K562 (cell line): ENCODE measurements around the gene ESR2. TPM values are rescaled to one million over a fixed set of nuclear protein-coding genes. Genes with fewer than 3 reads are reported as not detected.

Source experiments
- ATAC-seq: fragments of 200-7000 bp; cut with Tn5 transposase; 3 replicates; pipeline ENCODE4 v1.9.1; 2020; ENCODE audit warnings: moderate library complexity
- BruUV-seq: library from RNA; stranded (reverse); fragments of 400-500 nt; replicated peaks from 2 replicates; lab custom pipeline; 2021; lab: Mats Ljungman, UMichigan
- CTCF ChIA-PET: fragments of 300-600 bp; formaldehyde crosslinking; extraction: SDS; loops from one replicate; lab custom pipeline; 2021; ENCODE audit warnings: low intra/inter-chr PET ratio; lab: Yijun Ruan, JAX
- POLR2A ChIA-PET: fragments of 300-600, 350-650 bp; sonication (Branson Sonifier 250); formaldehyde crosslinking; extraction: SDS; loops from one replicate; lab custom pipeline; 2021; ENCODE audit warnings: antibody characterized with exemption, inconsistent platforms; lab: Yijun Ruan, JAX
- DNase-seq, 4 experiments: peaks; one replicate each; pipeline versions ENCODE4 v3.0.0 to v3.0.0-alpha.2; 2011 to 2018; ENCODE audit warnings: low spot score in 3 of 4, mixed read lengths in 3 of 4; ENCODE audit errors: extremely low read depth in 1 of 4
- FAIRE-seq: peaks from 2 replicates; lab custom pipeline; 2011; peaks lifted over from hg19 to GRCh38; lab: Jason Lieb, UNC
- H2AFZ ChIP-seq: 2 replicates; pipeline ENCODE4 v1.6.0; 2011; ENCODE audit warnings: low read depth, low read length, control low read depth, inconsistent platforms
- H3K27ac ChIP-seq: fragments of 200-600 bp; 3 replicates; pipeline ENCODE4 v1.8.0; 2011; ENCODE audit warnings: low read depth, mild to moderate bottlenecking, control low read depth, inconsistent platforms, low read length, moderate library complexity, mixed read lengths; ENCODE audit errors: extremely low read depth
- H3K27me3 ChIP-seq, 2 experiments: fragments of 300-600 bp in 1 of 2; 2 replicates in 1 of 2; 3 replicates in 1 of 2; pipeline versions ENCODE4 v1.6.0 to v1.8.0; 2011; ENCODE audit warnings: inconsistent platforms in 2 of 2, low read length in 2 of 2, mild to moderate bottlenecking in 1 of 2, mixed read lengths in 1 of 2, moderate library complexity in 1 of 2; ENCODE audit not compliant: control insufficient read depth in 2 of 2, insufficient read depth in 2 of 2
- H3K36me3 ChIP-seq: fragments of 300-600 bp; 3 replicates; pipeline ENCODE4 v1.8.0; 2011; ENCODE audit warnings: mild to moderate bottlenecking, low read length, inconsistent platforms; ENCODE audit not compliant: control insufficient read depth, insufficient read depth
- H3K4me1 ChIP-seq, 2 experiments: fragments of 200-600 bp in 1 of 2; replicated peaks in 1 of 2; 2 replicates in 1 of 2; 3 replicates in 1 of 2; pipeline versions ENCODE4 v1.5.1 to v1.8.0; 2011; ENCODE audit warnings: inconsistent platforms in 2 of 2, low read length in 2 of 2, mild to moderate bottlenecking in 1 of 2, mixed read lengths in 1 of 2, moderate library complexity in 1 of 2; ENCODE audit not compliant: control insufficient read depth in 2 of 2, insufficient read depth in 2 of 2
- H3K4me2 ChIP-seq: 2 replicates; pipeline ENCODE4 v1.6.1; 2011; ENCODE audit warnings: low read length, control low read depth, inconsistent platforms, mixed read lengths; ENCODE audit not compliant: insufficient read depth
- H3K4me3 ChIP-seq: fragments of 200-600 bp; sonication (generic), shearing (Covaris generic); 2 replicates; pipeline ENCODE4 v1.5.1; 2016; ENCODE audit warnings: control low read depth, inconsistent platforms
- H3K79me2 ChIP-seq: fragments of 200-600 bp; 3 replicates; pipeline ENCODE4 v1.8.0; 2011; ENCODE audit warnings: low read length, inconsistent platforms; ENCODE audit not compliant: control insufficient read depth, insufficient read depth
- H3K9ac ChIP-seq, 2 experiments: 2 replicates each; pipeline versions ENCODE4 v1.6.0 to v1.6.1; 2011; ENCODE audit warnings: low read depth in 2 of 2, low read length in 2 of 2, control low read depth in 1 of 2, inconsistent platforms in 1 of 2, mild to moderate bottlenecking in 1 of 2, mixed read lengths in 1 of 2; ENCODE audit not compliant: insufficient read depth in 1 of 2
- H3K9me1 ChIP-seq: one replicate; pipeline ENCODE4 v1.6.0; 2011; ENCODE audit warnings: inconsistent platforms, mild to moderate bottlenecking, low read length, moderate library complexity; ENCODE audit not compliant: control insufficient read depth, insufficient read depth
- H3K9me3 ChIP-seq: replicated peaks from 2 replicates; pipeline ENCODE4 v1.5.1; 2011; ENCODE audit warnings: low read depth, low read length, inconsistent platforms; ENCODE audit not compliant: control insufficient read depth, insufficient read depth
- H4K20me1 ChIP-seq: replicated peaks from 2 replicates; pipeline ENCODE4 v1.6.1; 2011; ENCODE audit warnings: low read length, inconsistent platforms, mixed read lengths; ENCODE audit not compliant: control insufficient read depth, insufficient read depth
- CBX8 ChIP-seq: fragments of 200-600 bp; sonication (generic); IDR thresholded peaks from 2 replicates; pipeline ENCODE4 v1.6.1; 2012; ENCODE audit warnings: borderline replicate concordance, mixed run types, low read depth, mild to moderate bottlenecking, moderate library complexity, mixed read lengths, low read length, control low read depth, inconsistent platforms; ENCODE audit not compliant: poor library complexity, severe bottlenecking; ENCODE audit errors: extremely low read depth
- DPF2 ChIP-seq: fragments of 450-650 bp; IDR thresholded peaks from 2 replicates; pipeline ENCODE4 v1.6.1; 2016
- NFIC ChIP-seq: fragments of 450-650 bp; IDR thresholded peaks from 2 replicates; pipeline ENCODE4 v1.6.1; 2017; ENCODE audit warnings: mild to moderate bottlenecking, inconsistent platforms
- NR3C1 ChIP-seq: sonication (generic); formaldehyde crosslinking; IDR thresholded peaks from 2 replicates; pipeline ENCODE4 v1.8.1; 2022; ENCODE audit warnings: missing genetic modification reagents
- PBX2 ChIP-seq, 2 experiments: IDR thresholded peaks in 1 of 2; conservative IDR thresholded peaks in 1 of 2; 2 replicates each; pipeline ENCODE4 v1.6.1; 2016; ENCODE audit warnings: low read depth in 2 of 2, mild to moderate bottlenecking in 1 of 2, missing compliant biosample characterization in 1 of 2, missing genetic modification characterization in 1 of 2, moderate library complexity in 1 of 2
- WGBS: fragments of 100-300 bp; shearing (Covaris generic); methylation state at CpG from one replicate; pipeline ENCODE4 v1.1.6; 2016; ENCODE audit warnings: low coverage, mixed read lengths; ENCODE audit not compliant: insufficient coverage; ENCODE audit errors: missing lambda C conversion rate; 5-methylcytosine and 5-hydroxymethylcytosine counted together
- in situ Hi-C: fragments of 300-500 bp; cut with MboI; formaldehyde crosslinking; loops from 4 replicates; pipeline ENCODE4 v1.15.0; 2018; ENCODE audit warnings: inconsistent platforms, mixed read lengths
- intact Hi-C: fragments of 100-400 bp; cut with micrococcal nuclease; formaldehyde crosslinking; loops from 2 replicates; pipeline ENCODE4 v1.14.2; 2022
- polyA plus RNA-seq, 8 experiments: library from polyadenylated mRNA; depleted of rRNA in 4 of 8; stranded (reverse) in 5 of 8; unstranded in 3 of 8; fragments of >200 nt; fragmentation: Nextera tagmentation in 2 of 8; fragmentation: Illumina TruSeq in 1 of 8; extraction: Ambion mirVana in 2 of 8; extraction: Trizol in 1 of 8; gene quantifications; 2 replicates each; pipeline versions ENCODE4 v1.2.1 to v1.2.3, GENCODE V29; 2011 to 2014; ENCODE audit warnings: inconsistent platforms in 1 of 8, missing spikeins in 1 of 8
- total RNA-seq, 7 experiments: library from RNA; depleted of rRNA in 6 of 7; stranded (reverse); fragments of >200 nt in 6 of 7; fragmentation: Illumina TruSeq in 2 of 7; extraction: Trizol in 2 of 7; gene quantifications; 2 replicates each; pipeline versions ENCODE4 v1.2.1 to v1.2.3, GENCODE V29; 2011 to 2021; ENCODE audit warnings: low replicate concordance in 1 of 7

The ESR2 gene
- total and polyA plus RNA-seq, 9 of the 15 experiments (the other 6 are each of a cell fraction or from before 2014, with no cell fraction given) = 0.07 to 3.8 (median 2.0) TPM

GRCh38 chr14:64062381-64063115 lies 231.6 kb downstream of the ESR2 start:
- ChIA-PET CTCF (no interaction called here), POLR2A (no interaction called here)
- in situ Hi-C loops = no loop called here
- FAIRE-seq (no peak), DNase-seq (no peak), ATAC-seq (no peak)
- intact Hi-C loops = loop anchor here (5.0 kb wide), 1 partner anchor 240 kb away; no protein-coding TSS in a partner anchor
- Histone ChIP-seq H3K79me2 (no peaks in the 10 kb centered on the region), H3K9me1 (no peaks in the 10 kb centered on the region), H3K4me2 (no peak overlapping the region), H4K20me1 (no peaks in the 10 kb centered on the region), H3K27ac (no peak overlapping the region), H3K9me3 (no peaks in the 10 kb centered on the region), H3K36me3 (no peaks in the 10 kb centered on the region), H3K4me3 (no peak overlapping the region), H3K27me3 (no peaks in the 10 kb centered on the region), H3K4me1 (no peaks in the 10 kb centered on the region), H3K9ac (no peak overlapping the region), H2AFZ (no peak overlapping the region)
- no TSS peak for BruUV-seq
- no peak for TF ChIP-seq PBX2 (CRISPR knock-in tag; IDR thresholded peaks at IDR 0.05; ENCODE audit: low read depth)
- TF ChIP-seq PBX2 (tag; conservative IDR thresholded peaks at IDR 0.05; ENCODE audit: low read depth) = no peak
- TF ChIP-seq NR3C1 (CRISPR knock-in tag) = no peak
- no peak for TF ChIP-seq CBX8
- TF ChIP-seq DPF2 = no peak
- TF ChIP-seq NFIC = 0 out of 2 replicates have a peak, but pooled peaks have one; percentile 25
- WGBS = 0% methylated on average over 7 of the region's 7 CpGs
